Subcutaneous adipose tissue (tissue), 4 donors: Measurements from ENCODE around the gene CFAP77. TPM values are rescaled to one million over a fixed set of nuclear protein-coding genes. Genes with fewer than 3 reads are reported as not detected.

Experiments
- total RNA-seq, 4 donors: library from RNA; depleted of rRNA; stranded (reverse); fragments of >200 nt; gene quantifications; one replicate each; pipeline ENCODE4 v1.1.0, GENCODE V29; 2016
- TF ChIP-seq, protein P1 (sequence below): fragments of 450-650 bp; IDR thresholded peaks from one replicate; pipeline ENCODE4 v1.5.1; 2016; ENCODE audit warnings: low read depth, mild to moderate bottlenecking, control low read depth, antibody characterized with exemption, moderate library complexity

CFAP77 gene
- total RNA-seq, 4 donors from 2014 or later, result not detected

DNA sequence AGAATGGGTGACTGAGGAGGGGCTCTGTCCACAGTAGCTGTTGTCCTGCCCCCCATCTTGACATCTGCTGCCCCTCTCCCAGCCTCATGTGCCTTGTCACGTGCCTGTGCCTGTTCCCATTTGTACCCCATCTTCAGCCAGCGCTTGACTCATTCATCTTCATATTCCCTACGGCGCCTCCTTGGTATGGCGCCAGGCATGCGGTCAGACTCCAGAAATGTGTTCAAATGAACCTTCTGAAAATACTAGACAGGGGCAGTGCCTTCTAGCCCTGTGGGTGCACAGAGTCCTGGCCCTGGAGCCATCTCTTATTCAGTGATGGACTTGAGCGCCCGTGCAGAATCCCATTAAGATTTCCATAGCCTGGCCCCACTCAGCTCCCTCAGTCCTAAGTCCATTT, 46.2 kb downstream of the CFAP77 start:
- TF ChIP-seq, protein P1, sequence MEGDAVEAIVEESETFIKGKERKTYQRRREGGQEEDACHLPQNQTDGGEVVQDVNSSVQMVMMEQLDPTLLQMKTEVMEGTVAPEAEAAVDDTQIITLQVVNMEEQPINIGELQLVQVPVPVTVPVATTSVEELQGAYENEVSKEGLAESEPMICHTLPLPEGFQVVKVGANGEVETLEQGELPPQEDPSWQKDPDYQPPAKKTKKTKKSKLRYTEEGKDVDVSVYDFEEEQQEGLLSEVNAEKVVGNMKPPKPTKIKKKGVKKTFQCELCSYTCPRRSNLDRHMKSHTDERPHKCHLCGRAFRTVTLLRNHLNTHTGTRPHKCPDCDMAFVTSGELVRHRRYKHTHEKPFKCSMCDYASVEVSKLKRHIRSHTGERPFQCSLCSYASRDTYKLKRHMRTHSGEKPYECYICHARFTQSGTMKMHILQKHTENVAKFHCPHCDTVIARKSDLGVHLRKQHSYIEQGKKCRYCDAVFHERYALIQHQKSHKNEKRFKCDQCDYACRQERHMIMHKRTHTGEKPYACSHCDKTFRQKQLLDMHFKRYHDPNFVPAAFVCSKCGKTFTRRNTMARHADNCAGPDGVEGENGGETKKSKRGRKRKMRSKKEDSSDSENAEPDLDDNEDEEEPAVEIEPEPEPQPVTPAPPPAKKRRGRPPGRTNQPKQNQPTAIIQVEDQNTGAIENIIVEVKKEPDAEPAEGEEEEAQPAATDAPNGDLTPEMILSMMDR, result no peak

DNA sequence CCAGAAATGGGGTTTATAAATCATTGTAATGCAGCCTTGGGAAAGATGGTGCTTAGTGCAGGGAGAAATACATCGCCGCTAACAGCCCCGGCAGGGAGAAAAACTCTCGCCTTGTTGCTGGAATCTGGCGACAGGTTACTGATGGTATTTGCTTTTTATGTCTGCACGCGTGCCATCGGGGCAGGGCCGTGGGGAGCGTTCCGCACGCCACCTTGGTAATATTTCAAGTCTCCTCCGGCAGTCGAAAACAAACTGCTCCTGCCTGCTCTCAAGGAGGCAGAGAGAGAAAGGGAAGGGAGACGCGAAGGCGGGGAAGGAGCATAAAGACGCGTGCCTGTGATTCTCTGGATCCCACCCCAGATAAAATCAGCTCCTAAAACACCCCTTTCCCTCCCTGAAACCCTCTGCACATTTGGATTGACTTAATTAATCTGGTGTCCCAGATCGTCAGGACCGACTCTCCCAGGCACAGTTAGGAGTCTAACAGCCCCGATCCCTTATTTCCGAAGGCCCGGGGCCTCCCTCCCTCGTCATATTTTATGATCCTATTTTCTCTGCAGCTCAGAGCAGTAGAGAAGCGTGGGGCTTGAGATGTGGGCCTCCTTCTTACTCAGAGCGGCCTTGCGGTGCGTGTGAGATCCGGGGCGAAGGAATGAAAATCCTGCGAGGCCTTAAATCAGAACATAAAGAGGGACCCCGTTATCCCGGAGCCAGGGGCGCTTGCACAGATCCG, 47.7 kb downstream of the CFAP77 start:
- TF ChIP-seq, protein P1, result no peak

DNA sequence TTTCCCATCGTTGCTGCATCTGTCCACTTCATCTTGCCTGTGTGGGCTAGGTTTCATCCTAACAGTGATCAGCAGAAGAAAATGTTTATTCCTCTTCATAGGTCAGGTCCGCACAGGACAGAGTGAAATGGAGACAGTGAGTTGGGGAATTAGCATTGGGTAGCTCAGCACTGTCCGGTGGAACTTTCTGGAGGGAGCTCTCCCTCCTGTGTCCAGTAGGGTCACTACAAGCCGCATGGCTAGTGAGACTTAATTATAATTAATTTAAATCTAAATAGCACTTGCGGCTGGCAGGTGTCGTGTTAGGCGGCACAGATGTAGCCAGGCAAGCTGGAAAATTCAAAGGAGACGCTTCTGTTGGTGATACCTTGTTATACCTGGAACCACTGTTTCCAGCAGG, 48.4 kb downstream of the CFAP77 start:
- TF ChIP-seq, protein P1, result no peak

DNA sequence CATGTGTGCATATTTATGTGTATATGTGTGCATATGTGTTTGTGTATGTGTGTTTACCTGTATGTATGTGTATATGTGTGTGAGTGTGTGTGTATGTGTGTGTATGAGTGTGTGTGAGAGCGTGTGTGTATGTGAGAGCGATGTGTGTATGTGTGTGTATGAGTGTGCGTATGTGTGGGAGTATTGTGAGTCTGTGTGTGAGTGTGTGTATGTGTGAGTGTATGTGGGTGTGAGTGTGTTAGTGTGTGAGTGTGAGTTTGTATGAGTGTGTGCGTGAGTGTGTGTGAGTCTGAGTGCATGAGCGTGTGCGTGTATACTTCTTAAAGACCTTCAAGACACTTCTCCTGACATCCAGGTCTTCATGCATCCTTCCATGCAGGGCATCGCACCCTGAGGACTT, 49.6 kb downstream of the CFAP77 start:
- TF ChIP-seq, protein P1, result no peak

DNA sequence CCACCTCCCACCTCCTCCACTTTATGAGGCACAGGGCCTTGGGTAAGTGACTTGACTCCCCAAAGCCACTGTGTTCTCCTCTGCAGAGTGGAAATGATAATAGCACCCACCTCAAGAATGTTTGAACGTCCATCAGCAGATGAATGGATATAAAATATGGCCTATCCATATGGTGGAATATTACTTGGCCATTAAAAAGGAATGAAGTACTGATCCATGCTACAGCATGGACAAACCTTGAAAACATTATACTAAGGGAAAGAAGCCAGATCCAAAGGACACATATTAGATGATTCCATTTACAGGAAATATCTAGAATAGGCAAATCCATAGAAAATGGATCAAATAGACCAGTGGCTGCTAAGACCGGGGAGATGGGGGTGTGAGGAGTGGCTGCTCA, 50.2 kb downstream of the CFAP77 start:
- TF ChIP-seq, protein P1, result no peak

DNA sequence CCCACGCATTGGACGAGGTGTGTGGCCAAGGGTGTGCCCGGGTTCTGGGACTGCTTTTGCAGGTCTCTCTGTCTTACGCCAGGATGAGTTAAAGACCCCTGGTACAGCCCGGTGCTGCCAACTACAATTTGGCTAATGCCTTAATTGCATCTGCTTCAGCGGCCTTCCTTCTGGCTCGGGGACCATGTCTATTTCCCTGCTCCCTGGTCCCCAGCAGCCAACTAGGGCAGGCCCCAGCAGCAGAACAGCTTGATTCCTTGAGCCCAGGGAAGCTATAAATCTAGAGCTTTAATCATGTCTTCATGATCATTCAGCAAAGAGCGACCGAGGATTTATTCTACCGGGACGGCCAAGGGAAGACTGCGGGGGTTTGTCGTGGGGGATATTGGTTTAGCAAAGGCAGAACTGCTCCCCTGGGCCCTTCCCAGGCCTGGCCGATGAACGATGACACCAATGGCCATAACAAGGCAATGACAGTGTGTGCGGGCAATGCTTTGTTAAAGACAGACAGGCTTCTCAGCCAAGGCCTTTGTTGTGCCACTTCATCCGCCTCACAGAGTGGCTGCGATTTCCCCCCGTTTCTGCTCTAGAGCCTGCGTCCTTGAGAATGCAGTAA, 51.4 kb downstream of the CFAP77 start:
- TF ChIP-seq, protein P1, result no peak

DNA sequence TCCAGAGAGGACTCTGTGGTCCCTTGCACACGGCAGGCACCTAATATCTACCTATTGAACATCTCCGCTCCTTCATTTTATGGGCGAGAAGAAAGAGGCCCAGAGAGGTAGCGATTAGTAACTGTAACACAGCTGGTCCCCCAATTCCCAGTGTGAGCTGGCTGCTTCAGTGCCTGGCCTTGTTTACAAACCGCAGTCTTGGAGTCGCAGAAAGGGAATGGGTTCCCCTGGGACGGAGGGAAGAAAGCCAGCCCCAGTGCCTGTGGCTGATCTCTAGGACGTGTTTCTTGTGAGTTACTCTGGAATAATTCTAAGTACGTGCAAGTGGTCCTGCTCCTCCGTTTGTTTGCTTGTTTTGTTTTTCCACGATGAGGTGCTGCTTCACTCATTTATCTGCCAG, 52.0 kb downstream of the CFAP77 start:
- TF ChIP-seq, protein P1, result no peak
